WERI-Rb-1 (cell line): ENCODE results near the gene IWS1.
A peak's percentile ranks its signal among the peaks of the same experiment; 100 is the strongest.

Source experiments
- DNase-seq: peaks from one replicate; pipeline ENCODE4 v3.0.0-alpha.2; 2020
- H3K27ac ChIP-seq: fragments of 250-450 bp; sonication (Bioruptor Pico); 2 replicates; pipeline ENCODE4 v1.5.1; 2020; ENCODE audit warnings: mild to moderate bottlenecking, moderate library complexity
- H3K27me3 ChIP-seq: fragments of 250-450 bp; sonication (Bioruptor Pico); 2 replicates; pipeline ENCODE4 v1.5.1; 2021; ENCODE audit warnings: mild to moderate bottlenecking, low read depth, moderate library complexity; ENCODE audit not compliant: insufficient read depth, severe bottlenecking
- H3K36me3 ChIP-seq: fragments of 250-450 bp; sonication (Bioruptor Pico); 2 replicates; pipeline ENCODE4 v1.5.1; 2020; ENCODE audit warnings: mild to moderate bottlenecking, moderate library complexity
- H3K4me3 ChIP-seq: 2 replicates; pipeline ENCODE4 v1.5.1; 2011; ENCODE audit warnings: low read depth, mild to moderate bottlenecking, control low read depth, low read length
- H3K9me3 ChIP-seq: fragments of 250-450 bp; sonication (Bioruptor Pico); 2 replicates; pipeline ENCODE4 v1.5.1; 2021; ENCODE audit warnings: mild to moderate bottlenecking, moderate library complexity; ENCODE audit not compliant: severe bottlenecking
- TF ChIP-seq, protein P1 (sequence below): IDR thresholded peaks from 2 replicates; pipeline ENCODE4 v1.5.1; 2011; ENCODE audit warnings: low read depth, mild to moderate bottlenecking, control low read depth, inconsistent platforms, low read length

Gene IWS1

DNA sequence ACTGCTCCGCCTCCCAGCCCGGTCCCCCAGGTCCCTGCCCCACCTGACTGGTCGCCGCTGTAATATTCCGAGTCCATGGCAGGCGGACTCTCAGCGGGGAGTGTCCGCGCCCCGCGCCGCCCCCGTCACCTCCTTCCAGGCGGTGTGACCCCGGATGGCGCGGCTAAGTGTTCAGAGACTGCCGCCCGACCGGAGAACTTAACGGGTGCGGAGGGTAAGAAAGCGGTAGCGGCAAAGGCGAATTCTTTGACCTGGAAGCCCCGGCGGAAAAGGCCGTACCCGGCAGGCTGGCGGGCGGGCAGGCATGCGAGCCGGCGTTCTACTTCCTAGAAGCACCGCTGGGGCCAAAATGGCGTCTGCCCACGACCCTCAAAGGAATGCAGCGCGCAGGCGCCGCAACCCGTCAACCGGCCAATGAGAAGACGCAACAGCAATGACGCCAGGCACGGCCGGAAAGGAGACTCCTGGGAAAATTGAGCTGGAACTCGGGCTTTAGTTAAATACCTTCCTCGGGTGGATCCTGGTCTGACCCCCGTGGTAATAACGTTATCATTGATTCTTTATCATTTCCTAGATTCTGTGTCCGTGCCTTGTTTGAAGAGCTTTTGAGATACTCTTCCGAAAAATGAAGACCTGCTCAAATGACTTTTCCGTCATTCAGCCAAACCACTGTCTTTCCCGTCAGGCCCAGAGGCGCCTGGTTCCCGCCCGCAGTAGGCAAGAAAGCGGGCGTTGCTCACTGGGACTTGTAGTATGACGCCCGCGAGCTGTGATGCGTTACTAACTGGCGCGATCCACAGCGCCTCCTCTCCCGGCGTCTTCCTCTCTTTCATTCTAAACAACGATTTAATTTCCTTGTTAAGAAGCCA, at the start of gene IWS1:
Gene IWS1 (minus strand): TSS at position 358 of the 869 bp plus-strand sequence. CDS start 281 bp downstream, at position 77.
- Histone ChIP-seq H3K4me3 (peak within 1 kb of the TSS; percentile 90), H3K9me3 (peaks cover 3% of the 10 kb centered on the region), H3K36me3 (peaks cover 38% of the 10 kb centered on the region), H3K27ac (peak within 1 kb of the TSS; percentile 99), H3K27me3 (no peaks in the 10 kb centered on the region)
- TF ChIP-seq, protein P1, sequence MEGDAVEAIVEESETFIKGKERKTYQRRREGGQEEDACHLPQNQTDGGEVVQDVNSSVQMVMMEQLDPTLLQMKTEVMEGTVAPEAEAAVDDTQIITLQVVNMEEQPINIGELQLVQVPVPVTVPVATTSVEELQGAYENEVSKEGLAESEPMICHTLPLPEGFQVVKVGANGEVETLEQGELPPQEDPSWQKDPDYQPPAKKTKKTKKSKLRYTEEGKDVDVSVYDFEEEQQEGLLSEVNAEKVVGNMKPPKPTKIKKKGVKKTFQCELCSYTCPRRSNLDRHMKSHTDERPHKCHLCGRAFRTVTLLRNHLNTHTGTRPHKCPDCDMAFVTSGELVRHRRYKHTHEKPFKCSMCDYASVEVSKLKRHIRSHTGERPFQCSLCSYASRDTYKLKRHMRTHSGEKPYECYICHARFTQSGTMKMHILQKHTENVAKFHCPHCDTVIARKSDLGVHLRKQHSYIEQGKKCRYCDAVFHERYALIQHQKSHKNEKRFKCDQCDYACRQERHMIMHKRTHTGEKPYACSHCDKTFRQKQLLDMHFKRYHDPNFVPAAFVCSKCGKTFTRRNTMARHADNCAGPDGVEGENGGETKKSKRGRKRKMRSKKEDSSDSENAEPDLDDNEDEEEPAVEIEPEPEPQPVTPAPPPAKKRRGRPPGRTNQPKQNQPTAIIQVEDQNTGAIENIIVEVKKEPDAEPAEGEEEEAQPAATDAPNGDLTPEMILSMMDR = no peak
- DNase-seq = peak; percentile 95

DNA sequence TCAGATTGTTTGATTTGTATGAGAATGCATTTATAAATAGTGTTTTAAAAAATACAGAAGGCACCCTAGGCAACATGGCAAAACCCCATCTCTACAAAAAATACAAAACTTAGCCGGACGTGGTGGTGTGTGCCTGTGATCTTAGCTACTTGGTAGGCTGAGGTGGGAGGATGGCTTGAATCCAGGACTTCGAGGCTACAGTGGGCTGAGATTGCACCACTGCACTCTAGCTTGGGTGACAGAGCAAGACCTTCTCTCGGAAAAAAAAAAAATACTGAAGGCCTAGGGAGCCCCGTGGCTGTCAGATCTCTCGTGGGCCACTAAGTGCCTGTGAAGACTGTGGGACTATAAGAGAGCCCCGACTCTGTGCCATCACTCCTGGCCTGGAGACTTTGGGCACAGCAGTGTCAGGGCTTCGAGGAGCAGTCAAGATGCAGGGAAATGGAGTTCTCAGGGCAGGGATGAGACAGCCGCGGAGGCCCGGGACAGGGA, 49.7 kb upstream of the IWS1 start:
- Histone ChIP-seq H3K27ac (no peak overlapping the region), H3K9me3 (no peaks in the 10 kb centered on the region), H3K27me3 (no peaks in the 10 kb centered on the region), H3K4me3 (no peak overlapping the region), H3K36me3 (no peaks in the 10 kb centered on the region)
- no peak for DNase-seq
- TF ChIP-seq, protein P1 = no peak

DNA sequence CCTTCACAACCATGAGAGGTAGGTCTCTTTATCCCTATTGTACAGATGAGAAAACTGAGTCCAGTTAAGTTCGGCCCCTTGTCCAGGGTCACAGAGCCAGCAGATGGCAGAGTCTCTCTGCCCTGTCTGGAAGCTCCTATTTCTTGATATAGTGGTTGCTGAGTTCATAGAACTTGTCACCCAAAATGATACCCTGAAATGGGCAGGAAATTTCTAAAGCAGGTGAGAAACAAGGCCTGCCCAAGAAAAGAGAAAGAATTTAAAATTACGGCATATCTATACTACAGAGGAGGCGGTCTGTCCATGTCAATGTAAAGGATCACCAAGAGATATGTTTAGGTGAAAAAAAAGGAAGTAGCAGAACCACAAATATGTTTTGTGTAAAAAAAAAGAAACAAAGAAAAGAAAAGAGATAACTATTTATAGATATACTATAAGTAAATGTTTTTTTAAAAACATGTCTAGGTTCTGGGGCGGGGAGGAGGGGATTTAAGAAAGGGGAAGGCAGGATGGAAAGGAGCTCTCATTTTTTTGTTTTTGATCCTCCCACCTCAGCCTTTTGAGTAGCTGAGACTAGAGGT, 49.0 kb upstream of the IWS1 start:
- H3K27me3 ChIP-seq = no peaks in the 10 kb centered on the region
- no peak for DNase-seq
- H3K4me3 ChIP-seq = no peak overlapping the region
- no peaks in the 10 kb centered on the region for H3K9me3 ChIP-seq
- H3K27ac ChIP-seq = no peak overlapping the region
- H3K36me3 ChIP-seq = no peaks in the 10 kb centered on the region
- TF ChIP-seq, protein P1 = no peak

DNA sequence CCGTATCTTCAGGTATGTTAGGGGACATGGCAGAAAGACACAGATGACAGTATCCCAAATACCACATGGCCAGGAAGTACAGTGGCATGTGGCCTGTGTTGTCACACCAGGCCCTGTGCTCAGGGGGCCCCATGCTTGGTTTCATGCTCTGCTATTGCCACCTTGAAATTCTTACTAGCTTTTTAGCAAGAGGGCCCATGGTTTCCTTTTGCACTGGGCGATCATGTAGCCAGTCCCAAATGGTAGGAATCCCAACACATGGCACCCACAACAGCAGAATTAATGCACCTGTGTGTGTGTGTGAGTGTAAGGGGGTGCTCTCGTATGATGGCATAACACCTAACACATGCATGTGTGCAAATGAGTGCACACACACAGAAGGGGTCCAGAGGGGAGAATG, 48.4 kb upstream of the IWS1 start:
- no peak overlapping the region for H3K27ac ChIP-seq
- H3K27me3 ChIP-seq = no peaks in the 10 kb centered on the region
- no peaks in the 10 kb centered on the region for H3K9me3 ChIP-seq
- no peak for DNase-seq
- no peak overlapping the region for H3K4me3 ChIP-seq
- H3K36me3 ChIP-seq = no peaks in the 10 kb centered on the region
- TF ChIP-seq, protein P1 = no peak

DNA sequence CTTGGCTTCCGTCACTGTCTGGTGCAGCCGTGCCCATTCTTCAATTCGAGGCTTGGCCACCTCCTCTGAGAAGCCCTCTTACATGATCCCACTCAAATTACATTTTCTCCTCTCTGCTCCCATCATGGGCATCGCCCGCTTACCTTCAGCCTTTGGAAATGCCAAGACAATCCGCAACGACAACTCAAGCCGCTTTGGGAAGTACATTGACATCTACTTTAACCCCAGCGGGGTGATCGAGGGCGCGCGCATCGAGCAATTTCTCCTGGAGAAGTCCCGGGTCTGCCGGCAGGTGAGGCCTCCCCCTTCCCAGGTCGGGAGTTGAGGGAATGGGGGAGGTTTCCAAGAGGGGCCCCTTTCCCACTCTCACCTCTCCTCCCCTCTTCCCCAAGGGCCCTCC, 47.5 kb upstream of the IWS1 start:
- Histone ChIP-seq H3K36me3 (no peaks in the 10 kb centered on the region), H3K9me3 (no peaks in the 10 kb centered on the region), H3K4me3 (no peak overlapping the region), H3K27ac (no peak overlapping the region), H3K27me3 (no peaks in the 10 kb centered on the region)
- DNase-seq = no peak
- TF ChIP-seq, protein P1 = no peak
